H1 (cell line): ENCODE results near the gene CTSH. TPM values are rescaled to one million over a fixed set of nuclear protein-coding genes. Genes with fewer than 3 reads are reported as not detected.

Experiments used
- CBX8 ChIP-seq: fragments of 300-800, 300-1000 bp; sonication (generic); IDR thresholded peaks from 2 replicates; pipeline ENCODE4 v1.7.1; 2016; ENCODE audit warnings: low read depth, low read length, borderline replicate concordance
- JUN ChIP-seq: IDR thresholded peaks from 2 replicates; pipeline ENCODE4 v1.6.1; 2011; ENCODE audit warnings: low read depth, mild to moderate bottlenecking, improper control_type of control experiment, low read length
- MAFK ChIP-seq: IDR thresholded peaks from 2 replicates; pipeline ENCODE4 v1.6.1; 2012; ENCODE audit warnings: low read depth, mild to moderate bottlenecking, improper control_type of control experiment, low read length
- NANOG ChIP-seq: IDR thresholded peaks from 2 replicates; pipeline ENCODE4 v1.6.1; 2011; ENCODE audit warnings: low read length, low read depth, mild to moderate bottlenecking, inconsistent platforms; ENCODE audit not compliant: insufficient read depth, poor library complexity, severe bottlenecking
- RFX5 ChIP-seq: IDR thresholded peaks from 2 replicates; pipeline ENCODE4 v1.6.1; 2011; ENCODE audit warnings: low read depth, low read length, improper control_type of control experiment, borderline replicate concordance
- TBP ChIP-seq: IDR thresholded peaks from 2 replicates; pipeline ENCODE4 v1.6.1; 2011; ENCODE audit warnings: low read depth, low read length, improper control_type of control experiment
- polyA plus RNA-seq, 7 experiments: library from polyadenylated mRNA; depleted of rRNA in 3 of 7; stranded (reverse) in 5 of 7; unstranded in 2 of 7; fragments of >200 nt in 5 of 7; fragments of 200-250 nt in 2 of 7; gene quantifications; 1 replicate in 5 of 7; 2 replicates in 1 of 7; 4 replicates in 1 of 7; pipeline versions ENCODE4 v1.2.1 to v1.2.3, GENCODE V29; 2011 to 2013; ENCODE audit warnings: missing spikeins in 2 of 7, mixed read lengths in 2 of 7
- total RNA-seq: library from RNA; stranded (reverse); fragmentation: NEBNext Ultra II Directional; extraction: Animal tissue kit (Norgen Biotek cat#: 25700); gene quantifications from 2 replicates; pipeline ENCODE4 v1.2.1, GENCODE V29; 2021
- TF ChIP-seq, protein P1 (sequence below): fragments of 300-600 bp; sonication (generic); IDR thresholded peaks from 2 replicates; pipeline ENCODE4 v1.7.1; 2012; ENCODE audit warnings: low read length, moderate library complexity, mild to moderate bottlenecking, inconsistent platforms; ENCODE audit not compliant: insufficient replicate concordance
- TF ChIP-seq, protein P2 (sequence below): IDR thresholded peaks from 2 replicates; pipeline ENCODE4 v1.6.1; 2012; ENCODE audit warnings: inconsistent platforms

The CTSH gene
- total and polyA plus RNA-seq, 2 of the 8 experiments (the other 6 are each of a cell fraction or from before 2014, with no cell fraction given) = 34.0 to 36.8 TPM

DNA sequence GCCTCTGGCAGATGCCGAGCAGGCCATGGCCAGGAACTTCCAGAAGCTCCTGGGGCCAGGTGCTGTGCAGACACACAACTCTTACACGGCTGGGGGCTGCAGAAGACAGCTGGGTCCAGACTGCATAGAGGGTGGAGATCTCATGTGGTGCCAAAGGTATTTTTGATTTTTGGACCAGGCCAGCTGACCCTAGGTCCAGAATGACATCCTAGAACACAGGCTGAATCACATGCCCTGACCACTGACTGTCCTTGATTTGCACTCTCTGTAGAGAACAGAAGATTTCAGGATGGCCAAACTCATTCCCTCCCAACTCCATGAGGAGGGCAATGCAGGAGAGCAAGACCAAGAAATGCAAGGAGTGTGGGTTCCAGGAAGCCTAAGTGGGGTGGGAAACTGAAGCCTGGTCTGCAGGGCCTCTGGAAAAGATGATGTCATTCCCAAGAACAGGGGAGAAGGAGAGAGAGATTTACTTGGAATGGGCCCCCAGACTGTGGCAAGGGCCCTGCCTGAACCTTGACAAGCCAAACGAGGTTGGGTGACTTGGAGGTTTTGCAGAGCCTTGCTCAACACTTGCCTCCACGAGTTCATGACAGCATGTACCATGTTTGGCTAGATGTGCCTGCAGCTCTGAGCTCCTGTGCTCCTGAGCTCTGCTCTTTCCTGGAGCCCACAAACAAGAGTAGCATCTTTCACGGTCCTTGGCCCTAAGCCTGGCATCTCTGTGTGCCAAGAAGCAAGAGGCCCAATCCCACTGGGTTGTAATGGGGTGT is 38.5 kb upstream of the CTSH start (continued):
- TF ChIP-seq, protein P1, sequence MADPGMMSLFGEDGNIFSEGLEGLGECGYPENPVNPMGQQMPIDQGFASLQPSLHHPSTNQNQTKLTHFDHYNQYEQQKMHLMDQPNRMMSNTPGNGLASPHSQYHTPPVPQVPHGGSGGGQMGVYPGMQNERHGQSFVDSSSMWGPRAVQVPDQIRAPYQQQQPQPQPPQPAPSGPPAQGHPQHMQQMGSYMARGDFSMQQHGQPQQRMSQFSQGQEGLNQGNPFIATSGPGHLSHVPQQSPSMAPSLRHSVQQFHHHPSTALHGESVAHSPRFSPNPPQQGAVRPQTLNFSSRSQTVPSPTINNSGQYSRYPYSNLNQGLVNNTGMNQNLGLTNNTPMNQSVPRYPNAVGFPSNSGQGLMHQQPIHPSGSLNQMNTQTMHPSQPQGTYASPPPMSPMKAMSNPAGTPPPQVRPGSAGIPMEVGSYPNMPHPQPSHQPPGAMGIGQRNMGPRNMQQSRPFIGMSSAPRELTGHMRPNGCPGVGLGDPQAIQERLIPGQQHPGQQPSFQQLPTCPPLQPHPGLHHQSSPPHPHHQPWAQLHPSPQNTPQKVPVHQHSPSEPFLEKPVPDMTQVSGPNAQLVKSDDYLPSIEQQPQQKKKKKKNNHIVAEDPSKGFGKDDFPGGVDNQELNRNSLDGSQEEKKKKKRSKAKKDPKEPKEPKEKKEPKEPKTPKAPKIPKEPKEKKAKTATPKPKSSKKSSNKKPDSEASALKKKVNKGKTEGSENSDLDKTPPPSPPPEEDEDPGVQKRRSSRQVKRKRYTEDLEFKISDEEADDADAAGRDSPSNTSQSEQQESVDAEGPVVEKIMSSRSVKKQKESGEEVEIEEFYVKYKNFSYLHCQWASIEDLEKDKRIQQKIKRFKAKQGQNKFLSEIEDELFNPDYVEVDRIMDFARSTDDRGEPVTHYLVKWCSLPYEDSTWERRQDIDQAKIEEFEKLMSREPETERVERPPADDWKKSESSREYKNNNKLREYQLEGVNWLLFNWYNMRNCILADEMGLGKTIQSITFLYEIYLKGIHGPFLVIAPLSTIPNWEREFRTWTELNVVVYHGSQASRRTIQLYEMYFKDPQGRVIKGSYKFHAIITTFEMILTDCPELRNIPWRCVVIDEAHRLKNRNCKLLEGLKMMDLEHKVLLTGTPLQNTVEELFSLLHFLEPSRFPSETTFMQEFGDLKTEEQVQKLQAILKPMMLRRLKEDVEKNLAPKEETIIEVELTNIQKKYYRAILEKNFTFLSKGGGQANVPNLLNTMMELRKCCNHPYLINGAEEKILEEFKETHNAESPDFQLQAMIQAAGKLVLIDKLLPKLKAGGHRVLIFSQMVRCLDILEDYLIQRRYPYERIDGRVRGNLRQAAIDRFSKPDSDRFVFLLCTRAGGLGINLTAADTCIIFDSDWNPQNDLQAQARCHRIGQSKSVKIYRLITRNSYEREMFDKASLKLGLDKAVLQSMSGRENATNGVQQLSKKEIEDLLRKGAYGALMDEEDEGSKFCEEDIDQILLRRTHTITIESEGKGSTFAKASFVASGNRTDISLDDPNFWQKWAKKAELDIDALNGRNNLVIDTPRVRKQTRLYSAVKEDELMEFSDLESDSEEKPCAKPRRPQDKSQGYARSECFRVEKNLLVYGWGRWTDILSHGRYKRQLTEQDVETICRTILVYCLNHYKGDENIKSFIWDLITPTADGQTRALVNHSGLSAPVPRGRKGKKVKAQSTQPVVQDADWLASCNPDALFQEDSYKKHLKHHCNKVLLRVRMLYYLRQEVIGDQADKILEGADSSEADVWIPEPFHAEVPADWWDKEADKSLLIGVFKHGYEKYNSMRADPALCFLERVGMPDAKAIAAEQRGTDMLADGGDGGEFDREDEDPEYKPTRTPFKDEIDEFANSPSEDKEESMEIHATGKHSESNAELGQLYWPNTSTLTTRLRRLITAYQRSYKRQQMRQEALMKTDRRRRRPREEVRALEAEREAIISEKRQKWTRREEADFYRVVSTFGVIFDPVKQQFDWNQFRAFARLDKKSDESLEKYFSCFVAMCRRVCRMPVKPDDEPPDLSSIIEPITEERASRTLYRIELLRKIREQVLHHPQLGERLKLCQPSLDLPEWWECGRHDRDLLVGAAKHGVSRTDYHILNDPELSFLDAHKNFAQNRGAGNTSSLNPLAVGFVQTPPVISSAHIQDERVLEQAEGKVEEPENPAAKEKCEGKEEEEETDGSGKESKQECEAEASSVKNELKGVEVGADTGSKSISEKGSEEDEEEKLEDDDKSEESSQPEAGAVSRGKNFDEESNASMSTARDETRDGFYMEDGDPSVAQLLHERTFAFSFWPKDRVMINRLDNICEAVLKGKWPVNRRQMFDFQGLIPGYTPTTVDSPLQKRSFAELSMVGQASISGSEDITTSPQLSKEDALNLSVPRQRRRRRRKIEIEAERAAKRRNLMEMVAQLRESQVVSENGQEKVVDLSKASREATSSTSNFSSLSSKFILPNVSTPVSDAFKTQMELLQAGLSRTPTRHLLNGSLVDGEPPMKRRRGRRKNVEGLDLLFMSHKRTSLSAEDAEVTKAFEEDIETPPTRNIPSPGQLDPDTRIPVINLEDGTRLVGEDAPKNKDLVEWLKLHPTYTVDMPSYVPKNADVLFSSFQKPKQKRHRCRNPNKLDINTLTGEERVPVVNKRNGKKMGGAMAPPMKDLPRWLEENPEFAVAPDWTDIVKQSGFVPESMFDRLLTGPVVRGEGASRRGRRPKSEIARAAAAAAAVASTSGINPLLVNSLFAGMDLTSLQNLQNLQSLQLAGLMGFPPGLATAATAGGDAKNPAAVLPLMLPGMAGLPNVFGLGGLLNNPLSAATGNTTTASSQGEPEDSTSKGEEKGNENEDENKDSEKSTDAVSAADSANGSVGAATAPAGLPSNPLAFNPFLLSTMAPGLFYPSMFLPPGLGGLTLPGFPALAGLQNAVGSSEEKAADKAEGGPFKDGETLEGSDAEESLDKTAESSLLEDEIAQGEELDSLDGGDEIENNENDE = no peak
- no peak for TF ChIP-seq MAFK
- TF ChIP-seq RFX5 = no peak
- TF ChIP-seq, protein P2, sequence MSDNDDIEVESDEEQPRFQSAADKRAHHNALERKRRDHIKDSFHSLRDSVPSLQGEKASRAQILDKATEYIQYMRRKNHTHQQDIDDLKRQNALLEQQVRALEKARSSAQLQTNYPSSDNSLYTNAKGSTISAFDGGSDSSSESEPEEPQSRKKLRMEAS = no peak
- no peak for TF ChIP-seq CBX8
- TF ChIP-seq JUN = no peak
- TF ChIP-seq TBP = no peak
- no peak for TF ChIP-seq NANOG
